BJ (cell line): Measurements from ENCODE around the gene PGAP2. TPM values are rescaled to one million over a fixed set of nuclear protein-coding genes. Genes with fewer than 3 reads are reported as not detected.

Source experiments
- CTCF ChIA-PET: fragments of 350-600 bp; formaldehyde crosslinking; extraction: SDS; loops from one replicate; lab custom pipeline; 2021; ENCODE audit warnings: antibody characterized with exemption, inconsistent platforms; lab: Yijun Ruan, JAX
- POLR2A ChIA-PET: fragments of 300-600 bp; sonication (Branson Sonifier 250); formaldehyde crosslinking; extraction: SDS; loops from one replicate; lab custom pipeline; 2021; ENCODE audit warnings: antibody characterized with exemption; lab: Charles Lee
- DNase-seq: peaks from one replicate; pipeline ENCODE4 v3.0.0-alpha.2; 2011; ENCODE audit warnings: low read depth
- H3K27me3 ChIP-seq: 2 replicates; pipeline ENCODE4 v1.6.0; 2011; ENCODE audit warnings: low read length; ENCODE audit not compliant: control insufficient read depth, insufficient read depth
- H3K36me3 ChIP-seq: 2 replicates; pipeline ENCODE4 v1.5.1; 2011; ENCODE audit warnings: low read length; ENCODE audit not compliant: control insufficient read depth, insufficient read depth
- H3K4me3 ChIP-seq: 2 replicates; pipeline ENCODE4 v1.5.1; 2011; ENCODE audit warnings: low read depth, mild to moderate bottlenecking, control low read depth, low read length
- CTCF ChIP-seq: IDR thresholded peaks from 2 replicates; pipeline ENCODE4 v1.5.1; 2011; ENCODE audit warnings: low read depth, mild to moderate bottlenecking, control low read depth, inconsistent platforms, low read length, moderate library complexity; ENCODE audit not compliant: insufficient read depth
- polyA plus RNA-seq: library from polyadenylated mRNA; depleted of rRNA; stranded (reverse); fragments of >200 nt; gene quantifications from 2 replicates; pipeline ENCODE4 v1.2.3, GENCODE V29; 2011

Gene PGAP2
- polyA plus RNA-seq, 1 experiment: 34.9 TPM

DNA sequence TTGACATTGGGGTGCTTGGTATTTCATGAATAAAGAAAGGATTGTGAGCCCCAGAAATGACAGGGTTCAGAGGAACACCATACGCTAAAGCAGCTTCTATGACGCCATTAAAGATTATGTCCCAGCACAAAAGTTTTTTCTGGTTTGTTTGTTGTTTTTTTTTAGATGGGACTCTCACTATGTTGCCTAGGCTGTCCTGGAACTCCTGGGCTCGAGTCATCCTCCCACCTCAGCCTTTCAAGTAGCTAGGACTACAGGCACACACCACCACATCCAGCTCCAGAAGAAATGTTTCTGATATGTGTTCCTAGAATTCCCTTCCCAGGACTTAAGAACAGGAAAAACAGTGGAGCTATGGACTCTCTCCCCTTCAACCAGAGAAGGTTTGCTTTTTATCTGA is 35.0 kb downstream of the PGAP2 start:
- CTCF ChIA-PET: interaction anchor here (2.5 to 14.0 kb wide), 2 partner anchors 11 to 227 kb away, joined by 15 to 524 read pairs; partner anchors contain the start of gene STIM1
- POLR2A ChIA-PET: no interaction called here
- TF ChIP-seq CTCF: no peak

GRCh38 chr11:3845246-3845645 is 36.9 kb downstream of the PGAP2 start:
- Histone ChIP-seq H3K36me3 (no peaks in the 10 kb centered on the region), H3K4me3 (no peak overlapping the region), H3K27me3 (no peaks in the 10 kb centered on the region)
- ChIA-PET CTCF (interaction anchor here (1.7 to 14.0 kb wide), 3 partner anchors 9 to 225 kb away, joined by 12 to 524 read pairs (median 15); partner anchors contain the start of gene STIM1), POLR2A (no interaction called here)
- DNase-seq: no peak
- TF ChIP-seq CTCF: no peak

More for the DNA sequence above, 35.0 kb downstream of the PGAP2 start:
- no peaks in the 10 kb centered on the region for H3K36me3 ChIP-seq
- H3K27me3 ChIP-seq: no peaks in the 10 kb centered on the region
- no peak for DNase-seq
- H3K4me3 ChIP-seq: no peak overlapping the region

GRCh38 chr11:3845670-3846069 is 37.3 kb downstream of the PGAP2 start:
- Histone ChIP-seq H3K4me3 (no peak overlapping the region), H3K27me3 (no peaks in the 10 kb centered on the region), H3K36me3 (no peaks in the 10 kb centered on the region)
- no peak for TF ChIP-seq CTCF
- POLR2A ChIA-PET: no interaction called here
- DNase-seq: no peak
- CTCF ChIA-PET: interaction anchor here (1.0 to 14.0 kb wide), 3 partner anchors 10 to 224 kb away, joined by 3 to 524 read pairs (median 12); partner anchors contain the start of gene STIM1

DNA sequence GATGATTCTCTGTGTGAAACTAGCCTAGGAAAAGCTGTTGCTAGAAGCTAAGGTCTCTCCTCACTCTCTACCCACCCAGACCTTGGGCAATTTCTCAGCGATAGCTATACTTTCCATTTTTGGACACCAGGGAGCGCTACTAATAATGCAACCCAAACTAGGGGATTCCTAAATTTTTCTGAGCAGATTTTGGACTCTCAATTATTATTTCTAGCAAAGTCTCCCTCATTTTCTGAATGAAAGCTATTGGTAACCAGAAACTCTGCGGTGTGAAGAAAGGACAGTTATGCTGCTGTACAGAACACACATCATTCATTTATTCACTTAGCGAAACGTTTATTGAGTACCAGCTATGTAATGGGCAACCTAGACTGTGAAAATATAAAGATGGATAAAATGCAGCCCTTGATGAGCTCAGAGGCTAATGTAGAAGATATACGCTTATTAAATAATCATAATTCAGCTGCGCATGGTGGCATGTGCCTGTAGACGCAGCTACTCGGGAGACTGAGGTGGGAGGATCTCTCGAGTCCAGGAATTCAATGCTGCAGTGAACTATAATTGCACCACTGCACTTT is 41.0 kb downstream of the PGAP2 start:
- no peaks in the 10 kb centered on the region for H3K27me3 ChIP-seq
- POLR2A ChIA-PET: no interaction called here
- CTCF ChIA-PET: interaction anchor here (0.6 to 14.0 kb wide), 38 partner anchors 8 to 269 kb away, joined by 3 to 524 read pairs (median 4); partner anchors contain the start of genes PGAP2 and RHOG
- TF ChIP-seq CTCF: peak; percentile 70
- H3K4me3 ChIP-seq: no peak overlapping the region
- no peaks in the 10 kb centered on the region for H3K36me3 ChIP-seq
- DNase-seq: no peak

GRCh38 chr11:3853545-3853842 is 45.1 kb downstream of the PGAP2 start:
- POLR2A ChIA-PET: no interaction called here
- H3K4me3 ChIP-seq: no peak overlapping the region
- H3K27me3 ChIP-seq: no peaks in the 10 kb centered on the region
- H3K36me3 ChIP-seq: no peaks in the 10 kb centered on the region
- TF ChIP-seq CTCF: no peak
- DNase-seq: no peak
- CTCF ChIA-PET: interaction anchor here (1.2 to 14.0 kb wide), 9 partner anchors 10 to 281 kb away, joined by 3 to 524 read pairs (median 14); partner anchors contain the start of gene RHOG
